Suprapubic skin (tissue), 4 donors: Measurements from ENCODE around the gene CCDC9. TPM values are rescaled to one million over a fixed set of nuclear protein-coding genes. Genes with fewer than 3 reads are reported as not detected.

Experiments
- DNase-seq, 2 donors: peaks; one replicate each; pipeline ENCODE4 v3.0.0-alpha.2; 2019; ENCODE audit warnings: low spot score in 2 of 2
- H3K27ac ChIP-seq: fragments of 200-600 bp; sonication (generic); one replicate; pipeline ENCODE4 v1.5.1; 2019
- H3K27me3 ChIP-seq: fragments of 200-600 bp; sonication (generic); one replicate; pipeline ENCODE4 v1.5.1; 2019
- H3K36me3 ChIP-seq: fragments of 200-600 bp; sonication (generic); one replicate; pipeline ENCODE4 v1.5.1; 2019
- H3K4me1 ChIP-seq: fragments of 200-600 bp; sonication (generic); one replicate; pipeline ENCODE4 v1.5.1; 2019
- H3K4me3 ChIP-seq: fragments of 200-600 bp; sonication (generic); one replicate; pipeline ENCODE4 v1.5.1; 2019; ENCODE audit warnings: mild to moderate bottlenecking
- H3K9me3 ChIP-seq: fragments of 200-600 bp; sonication (generic); one replicate; pipeline ENCODE4 v1.5.1; 2019
- EP300 ChIP-seq: sonication (generic); formaldehyde crosslinking; IDR thresholded peaks from one replicate; pipeline ENCODE4 v1.6.1; 2017; ENCODE audit warnings: antibody characterized with exemption
- POLR2A ChIP-seq, 2 donors: fragments of 450-650 bp; IDR thresholded peaks; one replicate each; pipeline ENCODE4 v1.6.1; 2017; ENCODE audit warnings: antibody characterized with exemption in 2 of 2, mild to moderate bottlenecking in 2 of 2, moderate library complexity in 2 of 2
- POLR2AphosphoS5 ChIP-seq, 3 donors: sonication (generic); formaldehyde crosslinking; IDR thresholded peaks; one replicate each; pipeline ENCODE4 v1.6.1; 2017; ENCODE audit warnings: antibody characterized with exemption in 3 of 3
- WGBS: methylation state at CpG from one replicate; pipeline ENCODE4 v1.1.5; 2018; 5-methylcytosine and 5-hydroxymethylcytosine counted together
- total RNA-seq, 4 donors: library from RNA; depleted of rRNA; stranded (reverse); fragments of >200 nt; gene quantifications; one replicate each; pipeline ENCODE4 v1.1.0, GENCODE V29; 2016
- TF ChIP-seq, protein P1 (sequence below), 2 donors: fragments of 200-600 bp in 1 of 2; fragments of 450-650 bp in 1 of 2; sonication (generic) in 1 of 2; IDR thresholded peaks; one replicate each; pipeline ENCODE4 v1.5.1; 2016 to 2019; ENCODE audit warnings: antibody characterized with exemption in 2 of 2, mild to moderate bottlenecking in 1 of 2, moderate library complexity in 1 of 2

CCDC9 gene
- total RNA-seq, result 10 to 100 TPM; 24.6 to 33.2 (median 27.4) TPM

DNA sequence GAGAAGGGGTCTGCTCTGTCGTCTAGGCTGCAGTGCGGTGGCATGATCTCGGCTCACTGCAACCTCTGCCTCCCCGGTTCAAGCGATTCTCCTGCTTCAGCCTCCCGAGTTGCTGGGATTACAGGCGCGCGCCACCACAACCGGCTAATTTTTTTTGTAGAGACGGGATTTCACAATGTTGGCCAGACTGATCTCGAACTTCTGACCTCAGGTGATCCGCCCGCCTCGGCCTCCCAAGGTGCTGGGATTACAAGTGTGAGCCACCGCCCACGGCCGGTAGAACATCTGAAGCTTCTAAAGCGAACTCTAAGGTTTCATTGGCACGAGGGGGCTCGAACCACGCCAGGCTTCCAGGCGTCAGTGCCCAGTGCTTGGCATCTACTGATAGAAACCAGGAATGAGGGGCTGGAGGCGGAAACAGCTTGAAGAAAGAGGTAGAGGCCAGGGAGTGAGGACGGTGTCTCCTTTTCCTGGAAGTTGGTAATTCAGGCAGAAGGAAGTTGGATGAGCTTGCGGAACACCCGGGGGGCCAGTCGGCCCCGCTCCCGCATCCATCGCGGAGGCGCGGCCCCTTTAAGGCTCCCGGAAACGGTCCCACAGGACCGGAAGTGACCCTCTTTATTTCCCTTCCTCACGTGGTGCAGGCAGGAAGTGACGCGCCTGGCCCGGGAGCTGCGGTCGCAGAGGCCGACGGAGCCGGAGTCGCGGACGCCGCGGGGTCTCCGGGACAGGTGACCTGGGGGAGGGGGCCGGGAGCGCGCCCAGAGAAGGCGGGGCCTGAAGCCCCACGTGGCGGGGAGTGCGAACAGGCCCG lies at the start of gene CCDC9:
Gene CCDC9 (plus strand): TSS at position 647 of the 814 bp plus-strand sequence. CDS start 1,876 bp downstream, outside the sequence.
- H3K4me3 ChIP-seq, result peak within 1 kb of the TSS; percentile 65
- H3K36me3 ChIP-seq, result peaks cover 24% of the 10 kb centered on the region
- H3K4me1 ChIP-seq, result peaks cover 33% of the 10 kb centered on the region
- WGBS, result 23% methylated on average over 43 of the region's 60 CpGs
- no peaks in the 10 kb centered on the region for H3K9me3 ChIP-seq
- H3K27ac ChIP-seq, result peak within 1 kb of the TSS; percentile 94
- peak; percentile 98 to 99 for DNase-seq
- no peaks in the 10 kb centered on the region for H3K27me3 ChIP-seq
- TF ChIP-seq POLR2AphosphoS5 (IDR thresholded peaks at IDR 0.05) (peak; percentile 37 to 94 (median 67)), POLR2A (IDR thresholded peaks at IDR 0.05) (peak in 1 of 2 donors; percentile 67), EP300 (no peak)
- TF ChIP-seq, protein P1, sequence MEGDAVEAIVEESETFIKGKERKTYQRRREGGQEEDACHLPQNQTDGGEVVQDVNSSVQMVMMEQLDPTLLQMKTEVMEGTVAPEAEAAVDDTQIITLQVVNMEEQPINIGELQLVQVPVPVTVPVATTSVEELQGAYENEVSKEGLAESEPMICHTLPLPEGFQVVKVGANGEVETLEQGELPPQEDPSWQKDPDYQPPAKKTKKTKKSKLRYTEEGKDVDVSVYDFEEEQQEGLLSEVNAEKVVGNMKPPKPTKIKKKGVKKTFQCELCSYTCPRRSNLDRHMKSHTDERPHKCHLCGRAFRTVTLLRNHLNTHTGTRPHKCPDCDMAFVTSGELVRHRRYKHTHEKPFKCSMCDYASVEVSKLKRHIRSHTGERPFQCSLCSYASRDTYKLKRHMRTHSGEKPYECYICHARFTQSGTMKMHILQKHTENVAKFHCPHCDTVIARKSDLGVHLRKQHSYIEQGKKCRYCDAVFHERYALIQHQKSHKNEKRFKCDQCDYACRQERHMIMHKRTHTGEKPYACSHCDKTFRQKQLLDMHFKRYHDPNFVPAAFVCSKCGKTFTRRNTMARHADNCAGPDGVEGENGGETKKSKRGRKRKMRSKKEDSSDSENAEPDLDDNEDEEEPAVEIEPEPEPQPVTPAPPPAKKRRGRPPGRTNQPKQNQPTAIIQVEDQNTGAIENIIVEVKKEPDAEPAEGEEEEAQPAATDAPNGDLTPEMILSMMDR (IDR thresholded peaks at IDR 0.05), result no peak

DNA sequence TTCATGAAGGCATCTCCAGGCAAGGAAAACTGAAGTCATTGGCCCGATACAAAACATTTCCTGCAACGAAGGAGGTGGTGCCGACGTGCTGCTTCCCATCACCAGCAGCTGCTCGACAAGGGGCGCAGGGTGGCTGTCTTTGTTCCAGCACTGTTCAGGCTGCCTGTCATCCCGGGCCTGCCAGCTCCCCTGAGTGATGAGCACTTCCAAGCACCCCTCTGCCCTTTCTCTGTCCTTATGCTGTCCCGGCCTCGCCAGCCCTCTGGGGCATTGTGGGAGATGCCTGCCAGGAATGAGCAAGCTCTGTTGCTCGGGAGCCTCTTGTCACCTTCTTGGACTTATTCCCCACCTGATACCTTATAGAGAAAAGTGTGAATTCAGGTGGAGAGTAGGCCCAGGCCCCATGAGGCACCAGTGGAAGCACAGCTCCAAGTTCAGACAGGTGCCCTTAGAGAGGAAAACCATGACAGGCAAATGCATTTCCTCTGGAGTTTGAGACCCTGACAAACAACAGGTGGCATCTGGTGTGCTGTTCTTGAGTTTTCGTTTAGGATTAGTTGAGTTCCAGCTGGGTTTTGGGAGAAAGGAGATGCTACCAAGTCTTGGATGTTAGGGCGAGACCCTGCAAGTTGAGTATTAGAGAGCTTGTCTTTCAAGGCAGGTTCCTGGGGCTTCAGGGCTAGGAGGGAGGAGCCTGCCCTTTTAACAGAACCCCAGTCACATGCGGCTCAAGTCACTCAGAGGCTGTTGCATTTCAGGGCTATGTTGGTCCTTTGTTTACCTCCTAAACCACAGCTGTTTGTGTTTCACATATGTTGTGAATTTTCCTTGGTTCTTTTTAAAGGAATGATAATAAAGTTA lies 46.8 kb upstream of the CCDC9 start:
- H3K4me1 ChIP-seq, result peaks cover 7% of the 10 kb centered on the region
- H3K9me3 ChIP-seq, result no peaks in the 10 kb centered on the region
- peaks cover 51% of the 10 kb centered on the region for H3K36me3 ChIP-seq
- no peak overlapping the region for H3K27ac ChIP-seq
- H3K27me3 ChIP-seq, result no peaks in the 10 kb centered on the region
- no peak for DNase-seq
- 75% methylated on average over 10 of the region's 13 CpGs for WGBS
- no peak overlapping the region for H3K4me3 ChIP-seq
- TF ChIP-seq, protein P1 (IDR thresholded peaks at IDR 0.05), result no peak
- TF ChIP-seq POLR2AphosphoS5 (IDR thresholded peaks at IDR 0.05), result no peak
- no peak for TF ChIP-seq EP300
- no peak for TF ChIP-seq POLR2A (IDR thresholded peaks at IDR 0.05)

DNA sequence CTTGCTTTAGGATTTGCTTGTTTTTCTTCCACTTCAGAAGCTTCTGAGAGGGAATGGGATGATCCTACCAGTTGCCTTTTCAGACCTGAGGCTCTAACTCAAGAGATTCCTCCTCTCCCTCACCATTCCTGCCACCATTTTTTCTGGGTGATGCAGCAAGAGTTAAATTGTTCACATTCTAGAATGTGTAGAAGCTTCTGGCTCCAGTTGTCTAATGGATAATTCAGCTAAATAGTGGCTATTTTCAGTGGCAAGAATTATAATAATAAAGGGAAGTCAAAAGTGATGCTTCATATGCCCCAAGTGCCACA lies 46.2 kb upstream of the CCDC9 start:
- no peak overlapping the region for H3K4me3 ChIP-seq
- H3K4me1 ChIP-seq, result peaks cover 7% of the 10 kb centered on the region
- TF ChIP-seq EP300 (no peak), POLR2AphosphoS5 (IDR thresholded peaks at IDR 0.05) (no peak), POLR2A (IDR thresholded peaks at IDR 0.05) (no peak)
- TF ChIP-seq, protein P1 (IDR thresholded peaks at IDR 0.05), result no peak
- H3K27ac ChIP-seq, result no peak overlapping the region
- no peak for DNase-seq
- H3K9me3 ChIP-seq, result no peaks in the 10 kb centered on the region
- no peaks in the 10 kb centered on the region for H3K27me3 ChIP-seq
- H3K36me3 ChIP-seq, result peaks cover 45% of the 10 kb centered on the region

DNA sequence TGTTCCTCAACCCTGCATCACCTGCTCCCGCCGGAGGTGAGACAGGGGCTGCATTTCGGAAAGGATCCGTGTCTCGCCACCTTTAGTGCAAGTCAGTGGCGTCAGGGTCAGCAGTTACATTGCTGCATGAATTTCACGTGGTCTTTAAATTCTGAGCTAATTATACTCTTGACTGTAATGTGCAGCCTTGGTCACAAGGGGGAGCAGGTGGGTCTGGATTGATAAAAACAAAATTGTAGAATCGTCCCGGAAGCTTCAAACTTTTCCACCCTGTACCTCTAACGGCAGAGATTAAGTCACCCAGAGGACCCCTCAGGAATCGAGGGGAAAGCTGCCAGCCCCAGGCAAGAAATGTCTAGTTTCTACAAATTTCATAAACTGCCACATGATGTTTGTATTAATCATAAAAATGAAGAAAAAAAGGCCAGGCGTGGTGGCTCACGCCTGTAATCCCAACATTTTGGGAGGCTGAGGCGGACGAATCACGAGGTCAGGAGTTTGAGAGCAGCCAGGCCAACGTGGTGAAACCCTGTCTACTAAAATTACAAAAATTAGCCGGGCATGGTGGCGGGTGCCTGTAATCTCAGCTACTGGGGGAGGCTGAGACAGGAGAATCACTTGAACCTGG lies 45.5 kb upstream of the CCDC9 start:
- no peaks in the 10 kb centered on the region for H3K27me3 ChIP-seq
- H3K4me3 ChIP-seq, result no peak overlapping the region
- peaks cover 38% of the 10 kb centered on the region for H3K36me3 ChIP-seq
- H3K4me1 ChIP-seq, result peaks cover 7% of the 10 kb centered on the region
- 33% methylated on average over 19 of the region's 19 CpGs for WGBS
- TF ChIP-seq POLR2A (IDR thresholded peaks at IDR 0.05) (no peak), POLR2AphosphoS5 (IDR thresholded peaks at IDR 0.05) (no peak)
- TF ChIP-seq, protein P1 (IDR thresholded peaks at IDR 0.05), result peak; percentile 78 to 86
- H3K27ac ChIP-seq, result no peak overlapping the region
- H3K9me3 ChIP-seq, result no peaks in the 10 kb centered on the region
- DNase-seq, result peak; percentile 89 to 93
